Hippocampal formation (tissue), 2 donors: ENCODE data around the gene SMIM1.
"Not testable (repeated sequence)": the region's sequence is repeated elsewhere in the genome, so short reads cannot be mapped to it uniquely, and the experiment has no call there.

Experiments used
- DNase-seq, 2 donors: peaks; one replicate each; lab custom pipeline; 2025; lab: John Stamatoyannopoulos, UW

Gene SMIM1

GRCh38 chr1:3796215-3797061, 23.9 kb downstream of the SMIM1 start, which contains the start of gene LRRC47:
LRRC47 (minus strand) TSS chr1:3796498; CDS start chr1:3796476, 22 bp downstream.
- DNase-seq = peak; percentile 92 to 94

- peak in 1 of 2 donors; percentile 23 for DNase-seq
Observed at GRCh38 chr1:3799976-3800685, 27.6 kb downstream of the SMIM1 start.

- not testable (repeated sequence) for DNase-seq
Observed at GRCh38 chr1:3800795-3801194, 28.2 kb downstream of the SMIM1 start.

- DNase-seq = no peak
Observed at GRCh38 chr1:3803905-3804626, 31.5 kb downstream of the SMIM1 start.

GRCh38 chr1:3804627-3804944, 32.0 kb downstream of the SMIM1 start:
- not testable (repeated sequence) for DNase-seq

- no peak for DNase-seq
Observed at GRCh38 chr1:3805038-3805437, 32.5 kb downstream of the SMIM1 start.

- no peak for DNase-seq
Observed at GRCh38 chr1:3807769-3808168, 35.2 kb downstream of the SMIM1 start.

- no peak for DNase-seq
Observed at GRCh38 chr1:3809680-3810079, 37.1 kb downstream of the SMIM1 start.

- DNase-seq = not testable (repeated sequence)
Observed at GRCh38 chr1:3810149-3810761, 37.7 kb downstream of the SMIM1 start.

GRCh38 chr1:3811595-3811911, 39.0 kb downstream of the SMIM1 start:
- no peak for DNase-seq

GRCh38 chr1:3814065-3814464, 41.5 kb downstream of the SMIM1 start:
- no peak for DNase-seq

GRCh38 chr1:3814771-3815561, 42.4 kb downstream of the SMIM1 start:
- no peak for DNase-seq

- no peak for DNase-seq
Observed at GRCh38 chr1:3816331-3817137, 44.0 kb downstream of the SMIM1 start.

- no peak for DNase-seq
Observed at GRCh38 chr1:3817138-3817740, 44.7 kb downstream of the SMIM1 start.

- DNase-seq = no peak
Observed at GRCh38 chr1:3817821-3818597, 45.5 kb downstream of the SMIM1 start.

GRCh38 chr1:3819771-3820200, 47.2 kb downstream of the SMIM1 start:
- DNase-seq = no peak

GRCh38 chr1:3820316-3820715, 47.8 kb downstream of the SMIM1 start:
- no peak for DNase-seq

GRCh38 chr1:3821004-3821403, 48.5 kb downstream of the SMIM1 start:
- no peak for DNase-seq

- DNase-seq = no peak
Observed at GRCh38 chr1:3821447-3821846, 48.9 kb downstream of the SMIM1 start.
